Lung microvascular endothelial cell (primary cell): Measurements from ENCODE around the gene B4GALNT1. TPM values are rescaled to one million over a fixed set of nuclear protein-coding genes. Genes with fewer than 3 reads are reported as not detected.
"Not testable (repeated sequence)": the region's sequence is repeated elsewhere in the genome, so short reads cannot be mapped to it uniquely, and the experiment has no call there.

Experiments used
- DNase-seq, 2 donors: peaks; one replicate each; pipeline versions ENCODE4 v3.0.0 to v3.0.0-alpha.2; 2010; ENCODE audit warnings: low read depth in 2 of 2
- total RNA-seq: library from RNA; depleted of rRNA; stranded (reverse); fragments of >200 nt; gene quantifications from 2 replicates; pipeline ENCODE4 v1.2.1, GENCODE V29; 2014

The B4GALNT1 gene
- total RNA-seq, 1 donor from 2014 or later = not detected

DNA sequence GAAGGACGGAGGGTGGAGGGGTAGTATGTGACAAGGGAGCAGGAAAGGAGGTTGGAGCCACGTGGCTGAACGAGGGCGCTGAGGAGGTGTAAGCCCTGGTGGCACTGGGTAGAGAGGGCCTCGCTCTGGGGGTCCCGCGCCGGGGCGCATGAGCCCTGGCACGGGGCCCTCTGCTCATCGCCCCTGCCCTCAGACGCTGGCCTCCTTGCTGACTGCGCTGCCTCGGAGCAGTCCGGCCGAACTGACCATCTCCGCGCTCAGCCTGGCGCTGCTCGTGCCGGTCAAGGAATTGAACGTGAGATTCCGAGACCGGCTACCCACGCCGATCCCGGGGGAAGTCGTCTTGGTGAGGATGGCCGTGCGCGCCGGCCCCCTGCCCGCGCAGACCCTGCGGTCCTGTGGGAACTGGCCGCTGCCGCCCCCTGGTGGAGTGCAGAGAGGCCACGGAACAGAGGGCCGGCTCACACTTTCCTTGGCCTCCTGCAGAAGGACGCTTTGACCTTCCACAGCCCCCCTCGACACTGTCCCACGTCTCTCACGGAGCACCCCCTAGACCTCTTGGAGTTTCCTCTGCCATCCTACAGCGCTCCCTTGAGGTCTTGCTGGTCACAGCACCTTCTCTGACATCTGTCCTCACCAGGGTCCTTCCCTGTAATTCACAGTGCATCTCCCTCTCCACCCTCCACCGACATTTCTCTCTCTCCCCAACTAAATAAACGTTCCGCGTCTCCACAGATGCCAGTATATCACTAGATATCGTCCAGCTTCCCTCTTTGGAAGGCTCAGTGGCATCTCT, 11.3 kb downstream of the B4GALNT1 start:
- DNase-seq = peak; percentile 42 to 53

DNA sequence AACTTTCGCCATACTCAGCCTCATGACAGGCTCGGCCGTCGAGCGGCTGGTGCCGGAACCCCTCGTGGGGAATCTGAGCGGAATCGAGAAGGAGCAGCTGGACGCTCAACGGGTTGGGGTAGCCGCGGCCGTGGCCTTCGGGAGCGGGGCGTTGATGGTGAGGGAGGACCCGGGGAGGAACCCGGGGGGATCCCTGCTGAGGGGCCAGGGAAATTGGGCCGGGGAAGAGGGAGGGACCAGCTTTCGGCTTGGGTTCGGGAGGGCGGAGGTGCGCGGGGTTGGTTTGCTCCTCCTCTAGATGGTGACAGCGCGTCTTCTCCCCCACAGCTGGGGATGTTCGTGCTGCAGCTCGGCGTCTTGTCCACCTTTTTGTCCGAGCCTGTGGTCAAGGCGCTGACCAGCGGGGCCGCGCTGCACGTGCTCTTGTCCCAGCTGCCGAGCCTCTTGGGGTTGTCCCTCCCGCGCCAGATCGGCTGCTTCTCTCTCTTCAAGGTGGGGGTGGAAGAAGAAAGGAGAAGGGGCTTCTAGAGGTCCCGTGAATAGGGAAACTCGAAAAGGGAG, 12.0 kb downstream of the B4GALNT1 start:
- DNase-seq = no peak

DNA sequence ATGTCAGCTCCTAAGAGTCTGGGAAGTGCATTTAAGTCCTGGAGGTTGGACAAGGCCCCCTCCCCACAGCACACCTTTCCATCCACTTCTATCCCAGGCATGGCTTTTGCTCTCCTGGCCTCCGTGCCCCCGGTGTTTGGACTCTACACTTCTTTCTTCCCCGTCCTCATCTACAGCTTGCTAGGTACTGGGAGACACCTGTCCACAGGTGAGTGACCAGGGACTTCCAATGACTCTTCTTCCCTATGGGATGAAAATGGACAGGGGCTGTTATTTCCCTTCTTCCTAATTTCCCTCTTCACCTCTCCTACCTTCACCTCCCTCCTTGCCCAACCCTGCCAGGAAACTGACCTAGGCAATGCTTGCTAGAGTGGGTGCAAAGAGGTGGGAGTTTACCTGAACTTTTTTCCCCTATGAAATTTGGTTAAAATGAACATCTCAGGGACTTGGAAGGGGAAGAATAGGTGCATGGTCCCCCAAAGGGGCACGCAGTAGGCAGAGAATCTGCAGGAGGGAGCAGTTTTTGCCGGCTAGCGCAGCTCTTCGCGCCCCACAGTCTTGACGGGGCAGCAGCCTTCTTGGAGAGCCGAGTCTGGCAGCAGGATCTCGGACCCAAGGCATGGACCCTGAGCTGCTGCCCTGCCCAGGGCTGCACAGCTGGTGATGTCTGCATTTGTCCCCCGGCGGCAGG, 12.6 kb downstream of the B4GALNT1 start:
- DNase-seq = no peak

DNA sequence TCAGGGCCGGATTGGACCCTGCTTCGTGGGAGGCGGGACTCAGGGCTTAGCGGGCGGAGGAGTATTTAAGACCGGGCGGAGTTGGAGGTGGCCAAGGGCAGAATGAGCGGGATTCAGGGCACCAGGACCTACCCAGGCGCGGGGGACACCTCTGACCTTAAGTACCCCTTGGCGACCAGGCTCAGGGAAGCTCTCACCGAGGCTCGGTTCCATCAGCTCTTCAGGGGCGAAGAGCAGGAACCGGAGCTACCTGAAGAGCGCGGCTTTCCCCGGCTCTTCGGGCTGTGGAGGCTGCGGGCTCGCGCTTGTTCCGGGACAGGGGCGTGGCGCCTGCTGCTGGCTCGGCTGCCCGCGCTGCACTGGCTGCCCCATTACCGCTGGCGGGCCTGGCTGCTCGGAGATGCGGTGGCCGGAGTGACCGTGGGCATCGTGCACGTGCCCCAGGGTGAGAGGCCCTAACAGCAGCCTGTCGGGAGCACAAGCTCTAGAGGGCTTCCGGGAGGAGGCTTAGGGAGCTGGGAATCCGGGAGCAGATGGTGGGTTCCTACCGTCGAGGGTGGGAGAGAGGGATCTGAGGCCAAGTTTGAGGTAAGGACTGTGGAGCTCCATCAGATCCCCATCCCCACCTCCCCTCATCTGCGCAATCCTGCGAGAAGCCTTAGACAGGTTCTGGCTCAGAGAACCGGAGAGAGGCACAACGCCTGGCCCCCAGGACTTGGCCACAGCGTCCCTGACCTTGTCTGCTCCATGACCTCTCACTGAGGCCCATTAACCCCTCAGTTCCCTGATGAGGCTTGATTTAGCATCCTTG, 13.4 kb downstream of the B4GALNT1 start:
- no peak for DNase-seq

DNA sequence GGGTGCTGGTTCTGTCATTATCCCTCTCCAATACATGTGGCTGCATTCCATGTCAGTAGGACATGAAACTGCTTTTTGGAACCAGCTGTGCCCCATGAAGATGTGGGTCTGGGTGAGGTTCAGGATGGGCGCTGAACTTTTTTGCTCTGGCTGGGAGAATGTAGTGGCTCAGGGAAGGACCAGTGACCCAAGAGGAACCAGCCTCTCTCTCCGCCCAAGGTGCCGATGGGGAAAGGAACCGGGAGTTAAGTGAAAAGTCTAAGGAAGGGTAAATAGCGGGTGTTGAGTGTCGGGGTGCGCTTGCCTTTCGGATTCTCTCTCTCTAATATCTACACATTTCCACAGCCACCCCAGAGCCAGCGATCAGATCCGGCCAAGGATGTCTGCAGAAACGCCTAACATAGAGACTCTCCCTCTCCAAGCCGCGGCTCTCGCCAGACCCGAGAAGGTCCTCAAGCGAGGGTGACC, 14.0 kb downstream of the B4GALNT1 start:
- no peak for DNase-seq

DNA sequence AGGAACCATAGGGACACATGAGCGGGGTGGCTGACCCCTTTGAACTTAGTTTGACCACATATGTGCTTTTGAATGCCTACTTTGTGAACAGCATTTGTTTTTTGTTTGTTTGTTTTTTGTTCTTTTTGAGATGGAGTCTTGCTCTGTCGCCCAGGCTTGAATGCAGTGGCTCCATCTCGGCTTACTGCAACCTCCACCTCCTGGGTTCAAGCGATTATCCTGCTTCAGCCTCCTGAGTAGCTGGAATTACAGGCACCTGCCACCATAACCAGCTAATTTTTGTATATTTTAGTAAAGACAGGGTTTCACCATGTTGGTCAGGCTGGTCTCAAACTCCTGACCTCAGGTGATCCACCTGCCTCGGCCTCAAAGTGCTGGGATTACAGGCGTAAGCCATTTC, 14.6 kb downstream of the B4GALNT1 start:
- DNase-seq = not testable (repeated sequence)

DNA sequence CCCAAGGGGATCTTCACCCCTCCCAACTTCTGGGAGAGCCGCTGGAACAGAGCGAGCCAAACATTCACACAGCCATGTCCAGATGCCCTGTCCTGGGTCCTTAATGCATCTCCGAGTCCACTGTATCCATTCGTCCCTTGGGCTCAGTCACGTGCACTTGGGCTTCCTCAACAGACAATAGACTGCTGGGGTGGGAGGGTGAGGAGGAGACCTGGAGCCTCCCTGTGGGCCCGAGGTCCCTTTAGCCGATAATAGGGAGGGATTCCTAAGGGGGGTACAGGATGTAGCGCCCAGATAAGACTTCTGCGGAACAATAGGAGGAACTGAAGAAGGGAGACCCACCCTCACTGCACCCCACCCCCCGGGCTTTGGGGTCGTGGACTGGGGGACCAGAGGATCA, 15.1 kb downstream of the B4GALNT1 start:
- no peak for DNase-seq

DNA sequence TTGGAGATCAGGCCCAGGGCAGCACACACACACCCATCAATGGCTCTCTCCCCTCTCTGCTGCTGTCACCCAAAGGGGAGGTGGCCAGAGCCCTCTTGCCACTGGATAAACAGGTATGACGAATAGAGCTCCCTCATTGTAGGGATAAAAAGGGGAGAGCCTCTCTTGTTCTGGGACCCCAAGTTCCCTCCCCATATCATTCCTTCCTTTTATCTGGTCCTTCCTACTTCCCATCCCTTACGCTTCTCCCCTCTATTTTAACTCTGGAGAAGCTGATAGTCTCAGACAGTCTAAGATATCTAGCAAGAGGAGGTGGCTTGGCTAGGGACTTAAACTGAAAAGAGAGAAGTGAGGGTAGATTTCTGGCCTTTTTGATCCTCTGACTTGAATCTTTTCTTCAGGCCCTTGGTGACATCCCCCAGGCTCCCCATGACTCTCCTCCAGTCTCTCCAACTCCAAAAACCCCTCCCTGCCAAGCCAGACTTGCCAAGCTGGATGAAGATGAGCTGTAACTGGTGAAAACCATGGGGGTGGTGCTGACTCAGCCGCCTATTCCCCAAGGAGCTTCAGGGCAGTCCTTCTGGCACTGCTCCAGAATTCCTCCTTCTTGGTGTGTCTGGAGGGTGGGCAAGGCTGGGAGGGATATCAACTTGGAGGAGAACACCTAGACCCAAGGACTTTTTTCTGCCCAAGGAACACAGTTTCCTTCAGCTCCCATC, 16.5 kb downstream of the B4GALNT1 start:
- no peak for DNase-seq

DNA sequence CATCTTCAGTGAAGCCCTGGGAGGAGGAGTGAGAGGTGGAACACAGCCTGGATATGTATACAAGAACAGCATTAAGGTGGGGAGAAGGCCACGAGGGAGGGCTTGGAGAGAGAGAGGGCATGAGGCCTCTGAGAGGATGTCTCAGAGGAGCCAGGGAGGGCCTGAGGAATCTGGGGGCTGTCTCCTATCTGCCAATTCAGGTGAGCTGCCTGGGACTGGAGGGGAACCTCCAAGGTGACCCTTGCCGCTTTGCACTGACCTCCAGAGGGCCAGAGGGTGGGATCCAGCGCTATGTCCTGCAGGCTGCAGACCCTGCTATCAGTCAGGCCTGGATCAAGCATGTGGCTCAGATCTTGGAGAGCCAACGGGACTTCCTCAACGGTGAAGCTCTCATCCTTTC, 17.4 kb downstream of the B4GALNT1 start:
- no peak for DNase-seq

DNA sequence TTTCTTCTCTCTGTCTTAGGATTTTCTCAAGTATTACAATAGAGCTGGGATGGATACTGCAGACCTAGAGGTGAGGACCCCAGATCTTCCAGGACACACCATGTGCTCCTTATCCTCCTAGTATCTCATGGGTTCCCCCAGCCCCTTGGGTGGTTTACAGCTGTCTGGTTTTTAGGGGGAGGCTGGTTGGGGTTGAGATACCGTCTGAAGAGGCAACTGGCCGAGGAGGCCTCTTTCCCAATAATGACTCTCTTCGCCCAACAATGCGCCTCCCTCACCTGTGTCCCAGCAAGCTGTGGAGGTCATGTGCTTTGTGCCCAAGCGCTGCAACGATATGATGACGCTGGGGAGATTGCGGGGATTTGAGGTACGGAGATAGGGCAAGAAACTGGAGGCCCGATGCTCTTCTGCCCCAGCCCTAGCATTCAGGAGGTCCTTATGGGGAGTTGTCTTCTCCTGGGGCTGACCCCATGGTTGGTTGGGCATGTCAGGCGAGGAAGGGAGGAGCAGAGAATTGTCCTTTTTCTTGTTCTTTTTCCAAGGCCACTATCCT, 18.0 kb downstream of the B4GALNT1 start:
- no peak for DNase-seq

DNA sequence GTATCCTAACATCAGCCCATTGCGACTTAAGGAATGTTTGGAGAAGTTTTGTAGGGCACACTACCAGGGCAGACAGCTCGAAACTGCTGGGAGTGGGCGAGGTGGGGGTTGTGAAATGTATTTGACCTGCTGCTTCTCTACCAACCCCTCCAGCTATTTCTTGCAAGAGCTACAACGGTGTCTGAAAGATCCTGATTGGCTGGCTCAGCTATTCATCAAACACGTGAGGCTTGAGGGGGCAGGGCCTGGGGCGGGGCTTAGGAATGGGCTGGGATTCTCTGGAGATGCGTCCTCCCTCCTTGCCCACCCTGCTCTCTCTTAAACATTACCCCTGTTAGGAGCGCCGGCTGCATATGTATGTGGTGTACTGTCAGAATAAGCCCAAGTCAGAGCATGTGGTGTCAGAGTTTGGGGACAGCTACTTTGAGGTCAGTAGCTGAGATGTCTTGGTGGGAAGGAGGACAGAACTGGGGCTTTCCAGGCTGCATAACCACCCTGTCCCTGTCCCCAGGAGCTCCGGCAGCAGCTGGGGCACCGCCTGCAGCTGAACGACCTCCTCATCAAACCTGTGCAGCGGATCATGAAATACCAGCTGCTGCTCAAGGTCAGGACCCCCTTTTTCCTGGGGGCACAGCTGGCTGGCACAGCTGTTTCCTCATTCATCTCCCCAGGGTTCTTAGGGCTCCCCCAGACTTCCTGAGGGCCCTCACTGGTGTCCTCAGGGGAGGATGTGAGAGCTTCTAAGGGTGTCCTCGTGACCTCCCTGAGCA, 18.6 kb downstream of the B4GALNT1 start:
- no peak for DNase-seq

DNA sequence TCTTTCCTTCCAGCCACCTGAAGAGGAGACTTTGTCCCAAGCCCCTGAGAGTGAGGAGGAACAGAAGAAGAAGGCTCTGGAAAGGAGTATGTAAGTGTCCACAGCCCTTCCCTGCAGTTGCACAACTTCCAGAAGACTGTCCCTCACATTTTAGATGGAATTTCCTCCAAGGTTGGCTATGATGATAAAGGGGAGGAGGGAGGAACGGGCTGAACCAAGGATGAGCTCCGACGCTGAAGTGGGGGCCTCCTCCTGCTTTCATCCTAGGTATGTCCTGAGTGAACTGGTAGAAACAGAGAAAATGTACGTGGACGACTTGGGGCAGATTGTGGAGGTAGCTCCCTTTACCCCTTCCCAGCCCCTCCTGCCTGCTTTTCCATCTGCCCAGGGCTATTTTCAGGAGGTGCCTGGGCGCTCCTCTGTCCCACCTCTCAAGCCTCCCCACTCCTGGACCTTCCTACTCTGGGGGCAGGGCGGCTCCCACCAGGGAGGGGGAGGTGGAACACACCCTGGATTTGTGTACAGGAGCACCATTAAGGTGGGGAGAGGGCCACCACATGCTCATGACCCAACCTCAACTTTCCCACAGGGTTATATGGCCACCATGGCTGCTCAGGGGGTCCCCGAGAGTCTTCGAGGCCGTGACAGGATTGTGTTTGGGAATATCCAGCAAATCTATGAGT, 19.4 kb downstream of the B4GALNT1 start:
- DNase-seq = no peak

DNA sequence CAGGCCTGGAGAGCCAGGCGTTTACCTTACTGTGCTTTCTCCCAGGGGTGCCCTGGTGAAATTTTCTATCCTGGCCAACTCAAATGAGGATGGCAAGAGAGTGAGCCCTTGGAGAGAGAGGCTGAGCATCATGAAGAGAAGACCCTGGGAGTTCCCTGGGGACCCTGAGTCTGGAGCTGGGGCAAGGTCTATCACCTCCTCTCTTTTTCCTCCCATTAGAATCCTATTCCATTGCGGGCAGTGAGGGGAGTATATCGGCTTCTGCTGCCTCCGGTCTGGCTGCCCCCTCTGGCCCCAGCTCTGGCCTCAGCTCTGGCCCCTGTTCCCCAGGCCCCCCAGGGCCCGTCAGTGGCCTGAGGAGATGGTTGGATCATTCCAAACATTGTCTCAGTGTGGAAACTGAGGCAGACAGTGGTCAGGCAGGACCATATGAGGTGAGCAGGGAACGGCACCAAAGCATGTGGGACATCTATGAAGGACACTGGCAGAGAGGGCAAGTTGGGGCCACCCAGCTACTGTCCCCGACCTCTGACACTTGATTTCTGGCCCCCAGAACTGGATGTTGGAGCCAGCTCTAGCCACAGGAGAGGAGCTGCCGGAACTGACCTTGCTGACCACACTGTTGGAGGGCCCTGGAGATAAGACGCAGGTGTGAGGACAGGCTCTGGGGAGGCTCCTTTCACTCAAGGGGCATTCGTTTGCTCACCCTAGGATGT, 20.1 kb downstream of the B4GALNT1 start:
- DNase-seq = no peak

DNA sequence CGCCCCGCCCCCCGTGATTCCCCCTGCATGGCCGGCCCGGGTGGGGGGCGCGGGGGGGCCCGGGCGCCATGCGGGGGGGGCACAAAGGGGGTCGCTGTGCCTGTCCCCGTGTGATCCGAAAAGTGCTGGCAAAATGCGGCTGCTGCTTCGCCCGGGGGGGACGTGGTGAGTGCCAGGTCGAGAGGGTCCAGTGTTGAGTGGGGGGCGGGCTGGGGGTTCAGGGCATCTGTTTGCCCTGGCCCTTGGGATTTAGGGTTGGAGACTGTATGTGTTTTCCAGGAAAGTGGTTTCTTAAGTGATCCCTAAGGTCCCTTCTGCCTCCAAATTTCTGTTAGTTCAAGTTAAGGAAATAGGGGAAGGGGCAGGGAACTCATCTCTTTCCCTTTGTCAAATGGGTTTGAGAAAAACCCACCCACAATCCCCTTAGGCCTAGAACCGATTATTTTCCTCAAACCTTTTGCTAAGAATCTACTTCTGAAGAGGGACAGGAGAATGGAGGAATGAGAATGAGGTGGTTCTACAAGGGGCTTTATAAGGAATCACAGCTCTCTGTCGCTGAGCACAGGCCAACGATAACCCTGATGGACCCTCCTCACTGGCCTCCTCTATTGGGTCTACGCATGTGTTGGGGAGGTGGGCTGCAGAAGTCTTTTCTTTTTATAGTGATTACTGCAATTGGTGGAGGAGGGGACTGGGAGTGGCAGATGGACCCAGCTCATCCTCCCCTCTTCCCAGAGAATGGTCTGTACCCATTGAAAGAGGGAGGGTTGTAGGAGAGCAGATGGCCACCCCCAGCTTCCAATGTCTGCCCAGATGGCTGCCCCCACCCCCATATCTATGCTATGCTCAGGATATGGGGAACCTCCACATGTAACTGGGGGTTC, 20.9 kb downstream of the B4GALNT1 start:
- no peak for DNase-seq

DNA sequence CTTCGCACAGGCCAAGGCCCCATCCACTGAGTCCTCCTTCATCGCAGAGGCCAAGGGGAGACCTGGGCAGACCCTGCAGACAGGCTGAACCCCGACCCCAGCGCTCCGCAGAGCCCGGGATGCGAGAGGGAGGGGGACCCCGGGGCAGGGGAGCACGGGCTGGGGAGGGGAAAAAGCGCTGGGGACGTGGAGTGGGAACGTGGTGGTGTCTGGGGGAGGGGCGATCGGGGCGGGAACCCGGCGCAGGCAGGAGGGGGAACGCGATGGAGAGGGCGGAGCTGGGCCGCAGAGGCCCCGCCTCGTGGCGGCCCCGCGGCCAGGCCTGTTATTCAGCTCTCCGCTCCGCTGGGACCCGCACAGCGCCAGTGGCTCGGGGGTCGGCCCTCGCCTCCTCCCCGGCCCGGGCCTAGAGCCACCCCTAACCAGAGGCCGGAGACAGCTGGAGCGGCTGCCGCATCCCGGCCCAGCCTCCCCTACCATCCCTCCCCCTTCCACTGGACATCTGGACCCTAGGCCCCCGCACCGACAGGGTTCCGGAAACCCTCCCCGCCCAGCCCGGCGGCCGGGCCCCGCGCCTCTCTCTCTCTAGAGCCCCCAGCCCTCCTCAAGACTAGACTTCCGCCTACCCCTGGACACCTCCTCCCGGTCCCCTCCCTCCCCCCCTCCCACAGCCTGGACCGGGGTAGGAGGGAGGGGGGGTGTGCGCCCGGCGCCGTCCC, 21.7 kb downstream of the B4GALNT1 start, which contains the start of gene ARHGEF25:
Gene ARHGEF25 (plus strand): TSS at position 328 of the 719 bp plus-strand sequence. CDS start 460 bp downstream, outside the sequence.
- DNase-seq = peak in 1 of 2 donors; percentile 30

DNA sequence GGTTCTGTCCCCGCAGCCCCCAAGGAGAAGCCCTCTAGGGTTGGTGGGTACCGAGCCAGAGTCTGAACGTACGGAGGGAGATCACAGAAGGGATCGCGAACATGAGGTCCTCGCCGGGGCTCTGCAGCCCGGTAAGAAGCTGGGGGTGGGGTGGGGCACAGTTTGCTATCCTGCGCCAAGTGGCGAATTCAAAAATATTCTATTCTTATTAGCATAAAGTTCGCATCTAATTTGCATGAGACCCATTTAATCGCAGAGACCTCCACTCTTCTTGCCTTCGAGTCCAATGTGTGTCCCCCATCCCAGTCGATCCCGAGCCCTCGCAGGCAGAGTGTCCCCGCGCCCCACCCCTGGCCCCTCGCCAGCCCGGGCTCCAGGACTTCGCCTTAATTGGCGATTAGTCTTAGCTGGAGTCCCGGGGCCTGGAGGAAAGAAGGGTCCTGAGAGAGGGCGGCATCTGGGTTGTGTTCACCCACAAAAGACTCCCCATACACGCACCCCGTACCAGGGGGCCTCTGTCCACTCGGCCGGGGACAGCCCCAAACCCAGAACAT, 22.4 kb downstream of the B4GALNT1 start:
- DNase-seq = no peak
